Measurements from ENCODE around the gene FOXC2.

GRCh38 chr16:86574646-86575045 lies 8.0 kb downstream of the FOXC2 start:
- TF ChIP-seq ZNF558 (CRISPR knock-in tag; IDR thresholded peaks at IDR 0.05; ENCODE audit: borderline replicate concordance) (no peak), ZKSCAN1 (IDR thresholded peaks at IDR 0.05; ENCODE audit: low read length) (no peak), SMC3 (IDR thresholded peaks at IDR 0.05; ENCODE audit: low read length) (no peak), EP300 (IDR thresholded peaks at IDR 0.05; ENCODE audit: low read depth in 2 of 2, low read length in 2 of 2) (no peak), EP300 (CRISPR knock-in tag; IDR thresholded peaks at IDR 0.05; ENCODE audit: borderline replicate concordance) (no peak), TCF12 (IDR thresholded peaks at IDR 0.05) (no peak), TCF12 (CRISPR knock-in tag; IDR thresholded peaks at IDR 0.05) (no peak), MYNN (CRISPR knock-in tag; IDR thresholded peaks at IDR 0.05; ENCODE audit: low read depth) (no peak), ZNF10 (CRISPR knock-in tag; IDR thresholded peaks at IDR 0.05; ENCODE audit: borderline replicate concordance, low read depth) (no peak), SRF (IDR thresholded peaks at IDR 0.05; ENCODE audit: low read depth, low read length) (no peak), ELF4 (CRISPR knock-in tag; IDR thresholded peaks at IDR 0.05; ENCODE audit: borderline replicate concordance) (no peak), JUND (CRISPR knock-in tag; IDR thresholded peaks at IDR 0.05) (no peak)
- TF ChIP-seq, protein P1, sequence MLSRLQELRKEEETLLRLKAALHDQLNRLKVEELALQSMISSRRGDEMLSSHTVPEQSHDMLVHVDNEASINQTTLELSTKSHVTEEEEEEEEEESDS (CRISPR knock-in tag; IDR thresholded peaks at IDR 0.05; ENCODE audit: borderline replicate concordance), result no peak
- TF ChIP-seq, protein P2, sequence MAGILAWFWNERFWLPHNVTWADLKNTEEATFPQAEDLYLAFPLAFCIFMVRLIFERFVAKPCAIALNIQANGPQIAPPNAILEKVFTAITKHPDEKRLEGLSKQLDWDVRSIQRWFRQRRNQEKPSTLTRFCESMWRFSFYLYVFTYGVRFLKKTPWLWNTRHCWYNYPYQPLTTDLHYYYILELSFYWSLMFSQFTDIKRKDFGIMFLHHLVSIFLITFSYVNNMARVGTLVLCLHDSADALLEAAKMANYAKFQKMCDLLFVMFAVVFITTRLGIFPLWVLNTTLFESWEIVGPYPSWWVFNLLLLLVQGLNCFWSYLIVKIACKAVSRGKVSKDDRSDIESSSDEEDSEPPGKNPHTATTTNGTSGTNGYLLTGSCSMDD (CRISPR knock-in tag; IDR thresholded peaks at IDR 0.05), result no peak
